Measurements from ENCODE around the gene RPS6KC1. TPM values are rescaled to one million over a fixed set of nuclear protein-coding genes. Genes with fewer than 3 reads are reported as not detected.
"Not testable (repeated sequence)": the region's sequence is repeated elsewhere in the genome, so short reads cannot be mapped to it uniquely, and the experiment has no call there.

RPS6KC1 gene
- polyA plus RNA-seq, 5 donors: 18.4 to 27.8 (median 24.5) TPM

DNA sequence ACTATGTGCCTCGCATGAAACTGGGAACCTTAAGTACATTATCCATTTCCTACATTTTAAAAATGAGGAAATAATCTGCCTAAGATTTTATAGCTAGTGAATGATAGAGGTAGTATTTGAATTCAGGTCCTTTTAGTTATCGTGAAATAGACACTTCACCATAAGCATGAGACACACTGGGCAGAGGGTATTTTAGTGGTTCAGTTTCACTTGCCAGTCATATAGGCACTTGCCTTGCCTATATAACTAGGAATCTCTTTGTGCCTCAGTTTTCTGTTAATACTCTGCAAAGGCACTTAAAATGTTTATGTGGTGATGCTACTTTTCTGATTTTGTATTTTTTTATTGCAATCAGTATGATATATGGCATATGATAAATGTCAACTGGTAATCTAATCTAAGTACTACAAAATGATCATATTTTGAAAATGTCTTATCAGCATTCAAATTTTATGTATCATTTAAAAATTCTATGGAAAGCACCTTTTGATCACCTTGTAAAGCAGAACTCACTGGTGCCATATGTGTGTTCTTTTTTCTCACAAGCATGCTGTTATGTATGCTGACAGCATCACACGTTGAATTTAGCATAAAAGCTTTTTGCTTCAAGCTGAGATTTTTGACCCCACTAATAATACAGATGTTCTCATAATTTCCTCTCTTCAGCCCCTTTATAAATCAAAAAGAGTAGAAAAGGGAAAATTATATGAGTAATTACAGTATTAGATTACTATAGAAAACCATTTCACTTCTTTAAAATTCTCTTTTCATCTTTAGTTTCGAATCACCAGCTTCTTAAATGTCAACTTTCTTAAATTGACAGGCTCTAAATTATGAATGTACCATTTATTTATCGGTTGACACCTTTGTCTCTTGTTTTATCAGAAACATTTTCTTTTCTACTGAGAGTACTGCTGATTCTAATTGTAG, 52.6 kb downstream of the RPS6KC1 start:
- no peak for DNase-seq

- no peak for DNase-seq
These were observed 53.6 kb downstream of the RPS6KC1 start for GRCh38 chr1:213104604-213105003.

GRCh38 chr1:213106298-213106697, 55.3 kb downstream of the RPS6KC1 start:
- no peak for DNase-seq

- DNase-seq: no peak
These were observed 56.6 kb downstream of the RPS6KC1 start for GRCh38 chr1:213107613-213108012.

GRCh38 chr1:213110349-213111300, 59.6 kb downstream of the RPS6KC1 start:
- DNase-seq: no peak

DNA sequence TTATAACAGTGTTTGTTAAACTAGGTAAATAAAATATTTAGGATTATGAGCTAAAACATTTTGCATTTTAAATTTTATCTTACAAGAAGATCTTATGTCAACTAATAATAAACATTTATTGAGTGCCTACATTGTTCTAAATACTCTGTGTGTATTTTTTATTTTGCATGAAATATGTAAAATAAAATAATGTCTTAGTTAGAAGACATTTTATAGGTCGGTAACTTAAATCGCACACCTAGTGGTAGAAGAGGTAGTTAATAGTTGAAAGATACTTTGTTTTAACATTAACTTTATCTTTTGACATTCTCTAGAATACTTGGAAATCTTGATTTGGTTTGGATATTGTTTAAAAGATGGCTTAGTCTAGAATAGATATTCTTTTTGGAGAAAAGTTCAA, 60.5 kb downstream of the RPS6KC1 start:
- DNase-seq: no peak

DNA sequence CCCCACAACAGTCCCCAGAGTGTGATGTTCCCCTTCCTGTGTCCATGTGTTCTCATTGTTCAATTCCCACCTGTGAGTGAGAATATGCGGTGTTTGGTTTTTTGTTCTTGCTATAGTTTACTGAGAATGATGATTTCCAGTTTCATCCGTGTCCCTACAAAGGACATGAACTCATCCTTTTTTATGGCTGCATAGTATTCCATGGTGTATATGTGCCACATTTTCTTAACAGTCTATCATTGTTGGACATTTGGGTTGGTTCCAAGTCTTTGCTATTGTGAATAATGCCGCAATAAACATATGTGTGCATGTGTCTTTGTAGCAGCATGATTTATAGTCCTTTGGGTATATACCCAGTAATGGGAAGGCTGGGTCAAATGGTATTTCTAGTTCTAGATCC, 61.7 kb downstream of the RPS6KC1 start:
- not testable (repeated sequence) for DNase-seq

- DNase-seq: not testable (repeated sequence)
These were observed 66.7 kb downstream of the RPS6KC1 start for GRCh38 chr1:213117699-213118180.

- no peak for DNase-seq
These were observed 68.8 kb downstream of the RPS6KC1 start for GRCh38 chr1:213119794-213120193.

DNA sequence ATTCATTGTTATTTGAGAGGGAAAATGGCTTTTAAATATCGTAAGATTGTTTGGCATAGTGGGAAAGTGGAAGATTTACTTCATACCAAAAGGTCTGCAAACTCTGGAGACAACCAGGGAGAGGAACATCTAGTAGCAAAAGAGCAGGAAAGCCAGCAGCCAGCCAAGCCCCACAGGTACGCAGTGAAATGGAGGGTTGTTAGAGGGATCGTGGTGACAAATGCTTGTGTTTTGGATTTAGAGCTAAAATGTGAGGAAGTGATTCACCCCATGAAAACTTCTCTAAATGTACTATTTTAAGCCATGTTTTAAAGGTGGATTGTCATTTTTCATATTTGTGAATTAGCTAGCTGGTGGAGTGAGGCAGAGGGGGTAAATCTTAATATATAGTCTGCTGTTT, 69.3 kb downstream of the RPS6KC1 start:
- DNase-seq: no peak

DNA sequence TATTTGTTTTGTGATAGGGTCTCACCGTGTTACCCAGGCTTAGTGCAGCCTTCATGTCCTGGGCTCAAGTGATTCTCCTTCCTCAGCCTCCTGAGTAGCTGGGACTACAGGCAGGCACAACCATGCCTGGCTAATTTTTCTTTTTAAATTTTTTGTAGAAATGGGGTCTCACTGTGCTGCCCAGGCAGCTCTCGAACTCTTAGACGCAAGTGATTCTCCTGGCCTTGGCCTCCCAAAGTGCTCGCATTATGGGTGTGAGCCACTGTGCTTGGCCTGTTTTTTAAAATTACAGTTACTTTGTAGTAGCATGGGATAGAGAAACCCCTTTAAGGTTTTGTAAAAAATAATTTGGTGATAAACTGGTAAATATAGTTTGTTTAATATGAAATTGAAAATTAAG, 69.9 kb downstream of the RPS6KC1 start:
- no peak for DNase-seq

DNA sequence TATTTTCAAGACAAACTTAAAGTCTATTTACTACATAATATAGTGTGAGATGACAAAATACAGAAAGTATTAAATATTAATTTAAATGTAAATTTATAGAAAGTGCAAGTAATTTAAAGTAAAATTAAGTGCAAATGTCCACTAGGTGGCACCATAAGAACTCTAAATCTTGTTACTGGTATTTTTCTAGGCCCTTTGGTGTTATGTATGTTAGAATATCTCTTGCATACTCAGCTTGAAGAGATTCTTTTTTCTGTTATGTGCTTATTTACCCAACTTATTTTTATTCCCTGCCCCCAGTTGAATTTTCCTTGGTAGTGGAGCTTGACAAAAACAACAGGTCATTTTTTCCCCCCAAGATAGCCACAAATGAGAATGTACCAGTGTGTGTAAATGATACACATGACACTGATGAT, 71.5 kb downstream of the RPS6KC1 start:
- peak; percentile 10 to 16 for DNase-seq

DNA sequence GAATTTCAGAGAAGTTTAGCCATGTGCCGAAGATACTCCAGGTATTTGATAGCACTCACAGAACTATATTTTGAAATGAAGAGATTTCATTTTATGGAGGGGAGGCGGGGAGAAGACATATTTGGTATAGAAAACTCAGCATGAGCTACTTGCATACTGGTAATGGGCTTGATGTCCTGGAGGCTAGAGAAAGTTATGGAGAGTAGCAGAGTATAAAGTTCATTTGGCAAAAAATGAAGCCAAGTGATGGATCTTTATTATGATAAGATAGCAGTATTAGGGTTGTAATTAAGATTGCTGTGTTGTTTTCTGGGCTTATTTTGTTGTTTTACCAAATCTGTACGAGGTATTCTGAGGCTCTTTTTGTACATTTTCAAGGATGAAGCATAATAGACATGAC, 72.0 kb downstream of the RPS6KC1 start:
- no peak for DNase-seq

DNA sequence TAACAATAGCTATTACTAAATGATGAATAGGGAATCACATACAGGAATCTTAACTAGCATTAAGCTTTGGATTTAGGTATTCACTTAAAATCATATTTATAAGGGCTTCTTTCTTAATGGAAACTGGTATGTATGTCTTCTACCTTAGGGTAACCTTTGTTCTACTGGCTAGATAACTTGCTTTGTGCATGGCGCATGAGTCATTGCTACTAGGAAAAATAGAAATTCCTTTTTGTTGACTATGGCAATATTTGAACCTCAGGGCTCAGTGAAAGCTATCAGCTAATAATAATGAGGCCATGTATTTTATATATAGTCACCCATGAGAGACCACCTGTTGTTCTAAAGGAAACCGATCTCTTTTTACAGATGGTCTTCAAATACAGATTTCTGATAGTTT, 72.5 kb downstream of the RPS6KC1 start:
- no peak for DNase-seq

GRCh38 chr1:213124590-213124989, 73.5 kb downstream of the RPS6KC1 start:
- DNase-seq: no peak

- DNase-seq: no peak
These were observed 74.6 kb downstream of the RPS6KC1 start for GRCh38 chr1:213125643-213126042.

- no peak for DNase-seq
These were observed 76.0 kb downstream of the RPS6KC1 start for GRCh38 chr1:213127074-213127473.

- no peak for DNase-seq
These were observed 81.0 kb downstream of the RPS6KC1 start for GRCh38 chr1:213131851-213132655.

DNA sequence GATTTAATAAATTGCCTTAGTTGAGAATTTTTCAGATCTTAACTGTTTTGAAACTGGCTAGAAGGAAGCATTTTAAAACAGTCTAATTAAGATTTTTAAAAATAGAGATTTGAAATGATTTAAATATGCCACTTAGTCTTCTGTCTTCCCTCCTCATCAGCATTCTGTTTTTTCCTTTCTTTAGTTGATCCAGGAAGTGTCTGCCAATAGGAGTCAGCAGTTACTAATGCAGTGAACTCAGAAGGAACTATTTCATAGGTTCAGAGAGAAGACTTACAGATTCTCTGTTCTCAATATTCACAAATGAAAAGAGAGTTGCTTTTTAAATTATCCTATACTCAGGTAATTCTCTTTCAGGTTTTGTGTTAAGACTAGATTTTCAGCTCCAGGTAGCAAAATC, 84.5 kb downstream of the RPS6KC1 start:
- DNase-seq: no peak

DNA sequence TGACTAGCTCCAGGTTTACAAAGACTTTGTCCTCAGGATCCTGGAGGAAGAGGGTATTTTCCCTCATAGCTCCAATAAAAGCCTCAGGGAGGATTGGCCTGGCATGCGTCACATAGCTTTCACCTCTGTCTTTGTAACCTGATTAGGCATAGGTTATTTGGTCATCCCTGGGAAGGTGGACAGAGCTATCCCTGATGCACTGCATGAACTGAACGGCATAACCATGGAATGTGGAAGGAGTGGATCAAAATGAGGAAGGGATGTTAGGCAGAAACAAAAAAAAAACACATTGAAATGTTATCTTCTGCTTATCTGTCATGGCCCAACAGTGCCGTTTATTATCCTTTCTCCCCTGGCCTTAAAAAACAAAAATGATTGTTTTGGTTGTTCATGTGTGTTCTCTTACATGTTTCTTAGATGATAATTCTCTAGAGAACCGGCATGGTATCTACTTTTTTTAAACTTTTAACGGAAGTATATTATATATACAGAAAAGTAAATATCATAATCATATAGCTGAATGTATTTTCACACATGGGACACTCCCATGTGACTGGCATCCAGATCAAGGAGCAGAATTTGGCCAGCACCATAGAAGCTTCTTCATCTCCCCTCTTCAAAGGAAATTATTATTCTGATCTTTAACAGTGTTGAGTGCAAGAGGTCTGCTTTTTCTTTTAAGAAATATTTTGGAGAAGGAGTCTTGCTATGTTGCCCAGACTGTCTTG, 85.3 kb downstream of the RPS6KC1 start:
- DNase-seq: no peak

GRCh38 chr1:213138391-213138790, 87.3 kb downstream of the RPS6KC1 start:
- DNase-seq: no peak
